GM10248 (cell line): ENCODE data around the gene DTX3L.

Experiments
- CTCF ChIA-PET: fragments of 300-600 bp; sonication (Branson Sonifier 250); formaldehyde crosslinking; extraction: SDS; loops from one replicate; lab custom pipeline; 2021; ENCODE audit warnings: antibody characterized with exemption; lab: Yijun Ruan, JAX
- POLR2A ChIA-PET: fragments of 350-650 bp; sonication (Branson Sonifier 250); formaldehyde crosslinking; extraction: SDS; loops from one replicate; lab custom pipeline; 2020; ENCODE audit warnings: antibody characterized with exemption; lab: Yijun Ruan, JAX
- DNase-seq: peaks from one replicate; pipeline ENCODE4 v3.0.0; 2012; ENCODE audit errors: extremely low spot score
- TF ChIP-seq, protein P1 (sequence below): IDR thresholded peaks from 2 replicates; pipeline ENCODE4 v1.5.1; 2012; ENCODE audit warnings: mild to moderate bottlenecking, low read depth; ENCODE audit errors: extremely low read depth, missing control alignments, control extremely low read depth

Gene DTX3L

GRCh38 chr3:122603056-122603455 lies 38.9 kb downstream of the DTX3L start:
- ChIA-PET CTCF (no interaction called here), POLR2A (no interaction called here)
- TF ChIP-seq, protein P1, sequence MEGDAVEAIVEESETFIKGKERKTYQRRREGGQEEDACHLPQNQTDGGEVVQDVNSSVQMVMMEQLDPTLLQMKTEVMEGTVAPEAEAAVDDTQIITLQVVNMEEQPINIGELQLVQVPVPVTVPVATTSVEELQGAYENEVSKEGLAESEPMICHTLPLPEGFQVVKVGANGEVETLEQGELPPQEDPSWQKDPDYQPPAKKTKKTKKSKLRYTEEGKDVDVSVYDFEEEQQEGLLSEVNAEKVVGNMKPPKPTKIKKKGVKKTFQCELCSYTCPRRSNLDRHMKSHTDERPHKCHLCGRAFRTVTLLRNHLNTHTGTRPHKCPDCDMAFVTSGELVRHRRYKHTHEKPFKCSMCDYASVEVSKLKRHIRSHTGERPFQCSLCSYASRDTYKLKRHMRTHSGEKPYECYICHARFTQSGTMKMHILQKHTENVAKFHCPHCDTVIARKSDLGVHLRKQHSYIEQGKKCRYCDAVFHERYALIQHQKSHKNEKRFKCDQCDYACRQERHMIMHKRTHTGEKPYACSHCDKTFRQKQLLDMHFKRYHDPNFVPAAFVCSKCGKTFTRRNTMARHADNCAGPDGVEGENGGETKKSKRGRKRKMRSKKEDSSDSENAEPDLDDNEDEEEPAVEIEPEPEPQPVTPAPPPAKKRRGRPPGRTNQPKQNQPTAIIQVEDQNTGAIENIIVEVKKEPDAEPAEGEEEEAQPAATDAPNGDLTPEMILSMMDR, result no peak
- no peak for DNase-seq

DNA sequence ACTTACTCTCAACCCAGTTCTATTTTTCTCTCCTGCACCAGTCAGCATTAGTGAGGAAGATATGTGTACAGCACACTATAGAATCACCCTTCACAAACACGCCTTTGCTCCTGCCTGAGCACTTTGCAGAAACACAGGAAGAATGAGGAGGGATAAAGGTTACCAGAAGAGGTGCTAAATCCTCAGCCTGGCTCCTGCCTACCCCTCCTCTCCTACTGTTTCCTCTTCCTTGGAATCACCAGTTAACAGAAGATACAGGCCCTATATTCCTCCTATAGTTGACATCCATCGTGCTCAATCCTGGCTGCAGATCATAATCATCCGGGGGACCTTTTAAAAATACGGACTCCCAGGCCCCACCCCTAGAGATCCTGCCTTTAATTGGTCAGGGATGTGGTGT lies 42.2 kb downstream of the DTX3L start:
- DNase-seq, result no peak
- POLR2A ChIA-PET, result no interaction called here
- TF ChIP-seq, protein P1, result no peak
- CTCF ChIA-PET, result no interaction called here

GRCh38 chr3:122608916-122609315 lies 44.8 kb downstream of the DTX3L start:
- no peak for DNase-seq
- CTCF ChIA-PET, result no interaction called here
- POLR2A ChIA-PET, result no interaction called here
- TF ChIP-seq, protein P1, result no peak

DNA sequence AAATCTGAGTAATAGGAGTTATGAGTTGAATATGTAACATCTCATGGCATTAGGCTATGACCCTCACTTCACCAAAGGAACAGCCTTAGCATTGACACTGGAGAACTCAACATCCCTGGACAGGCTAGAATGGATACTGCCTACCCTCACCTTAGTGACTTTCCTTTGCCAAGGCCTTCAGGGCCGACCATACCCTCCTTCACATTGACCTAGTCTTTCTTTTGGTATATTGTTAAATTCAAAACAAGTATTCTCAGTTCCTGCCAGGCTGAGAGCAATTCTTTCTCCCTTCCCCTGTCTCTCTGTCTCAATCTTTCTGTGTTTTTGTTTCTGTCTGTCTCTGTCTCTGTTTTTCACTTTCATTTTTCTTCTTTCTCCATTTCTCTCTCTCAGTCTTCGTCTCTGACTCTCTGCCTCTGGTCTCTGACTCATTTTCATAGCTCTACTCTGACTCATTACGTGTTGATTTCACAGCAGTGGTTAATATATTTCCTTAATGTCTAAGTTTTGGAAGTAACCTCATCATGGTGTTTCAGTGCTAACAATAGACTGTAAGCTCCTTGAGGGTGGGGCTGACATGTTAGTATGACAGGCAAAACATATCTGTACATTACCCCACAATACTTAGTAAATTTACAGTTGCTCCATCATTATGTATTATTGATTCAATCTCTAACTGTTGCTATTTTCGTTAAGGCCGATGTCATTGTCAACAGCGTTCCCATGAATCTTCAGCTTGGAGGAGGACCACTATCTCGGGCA lies 45.8 kb downstream of the DTX3L start:
- TF ChIP-seq, protein P1, result no peak
- DNase-seq, result peak; percentile 82
- ChIA-PET CTCF (interaction anchor here (0.9 to 1.1 kb wide), 2 partner anchors 13 to 70 kb away, joined by 3 read pairs; no protein-coding TSS in a partner anchor), POLR2A (interaction anchor here (0.5 kb wide), 1 partner anchor 14 kb away, joined by 3 read pairs; no protein-coding TSS in a partner anchor)

DNA sequence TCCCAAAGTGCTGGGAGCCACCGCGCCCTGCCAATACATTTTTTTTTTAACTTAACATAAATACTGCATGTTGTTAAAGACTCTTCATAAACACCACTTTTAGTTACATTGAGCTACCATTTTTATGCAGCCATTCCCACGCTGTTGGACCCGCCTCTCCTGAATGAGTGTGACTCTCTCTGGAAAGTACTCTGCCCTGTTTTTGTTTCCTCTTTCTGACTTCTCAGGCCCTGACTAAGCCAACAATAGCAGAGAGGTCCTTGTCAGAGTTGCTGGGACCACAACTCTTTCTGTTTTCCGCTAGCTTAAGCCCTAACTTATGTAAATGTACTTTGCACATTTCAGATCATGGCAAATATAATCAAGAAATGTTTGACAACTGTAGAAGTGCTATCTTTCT lies 48.6 kb downstream of the DTX3L start:
- POLR2A ChIA-PET, result no interaction called here
- no peak for DNase-seq
- CTCF ChIA-PET, result interaction anchor here (1.1 to 3.3 kb wide), 4 partner anchors 12 to 67 kb away, joined by 3 to 9 read pairs (median 4); partner anchors contain the start of gene PARP15
- TF ChIP-seq, protein P1, result no peak

DNA sequence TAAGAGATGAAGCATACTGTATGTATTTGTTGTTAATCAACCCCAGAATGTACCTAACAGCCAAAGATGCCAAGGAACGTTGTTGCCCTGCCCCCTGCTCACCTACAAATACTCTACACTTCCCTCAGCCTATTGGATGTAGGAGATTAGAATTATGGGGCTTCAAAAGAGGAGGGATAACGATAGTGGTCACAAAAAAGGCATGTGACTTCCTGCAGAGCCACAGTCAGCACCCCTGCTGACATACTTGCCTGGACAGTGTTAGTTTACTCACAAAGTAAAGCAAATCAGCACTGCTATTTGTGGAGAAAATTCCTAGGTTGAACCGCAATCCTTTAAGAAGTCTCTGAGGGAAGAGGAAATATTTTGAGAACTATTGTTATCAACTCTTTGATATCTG lies 51.2 kb downstream of the DTX3L start:
- no peak for DNase-seq
- POLR2A ChIA-PET, result no interaction called here
- CTCF ChIA-PET, result no interaction called here
- TF ChIP-seq, protein P1, result no peak
